HG03103 (cell line): ENCODE results near the gene MEF2A.
"Not testable (repeated sequence)": the region's sequence is repeated elsewhere in the genome, so short reads cannot be mapped to it uniquely, and the experiment has no call there.

Experiments
- ATAC-seq: cut with Tn5 transposase; IDR thresholded peaks from one replicate; pipeline ENCODE4 v1.9.1; 2021; ENCODE audit warnings: low read depth; ENCODE audit not compliant: unreplicated experiment

Gene MEF2A

DNA sequence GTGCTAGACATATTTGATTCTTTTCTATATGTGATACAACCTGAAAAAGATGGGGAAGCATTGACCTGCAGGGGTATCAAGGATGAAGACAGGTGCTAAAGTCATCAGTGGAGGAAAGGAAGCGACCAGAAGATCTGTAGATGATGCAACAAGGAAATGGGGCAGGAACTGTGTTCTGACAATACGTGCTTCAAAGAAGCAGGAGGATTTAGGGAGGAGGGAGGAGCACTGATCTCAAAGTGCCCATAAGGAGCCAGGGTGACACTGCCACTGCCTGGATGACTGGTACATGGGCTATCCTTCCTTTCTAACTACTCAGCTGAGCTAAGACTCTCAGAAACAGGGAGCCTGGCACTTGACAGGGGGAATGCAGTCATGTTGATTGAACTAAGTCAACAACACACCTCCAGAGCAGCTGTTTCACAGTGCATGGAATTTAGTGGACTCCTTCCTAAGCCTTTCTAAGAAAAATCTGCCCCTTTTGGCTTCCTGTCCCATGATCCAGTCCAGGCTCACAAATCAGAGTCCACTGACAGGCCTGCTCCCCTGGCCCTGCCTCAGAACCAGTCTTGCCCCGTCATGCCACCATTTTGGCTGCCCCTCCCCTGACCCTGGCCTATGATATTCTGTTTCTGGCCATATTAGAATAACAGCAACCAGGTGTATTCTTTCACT lies 155.5 kb downstream of the MEF2A start:
- no peak for ATAC-seq

DNA sequence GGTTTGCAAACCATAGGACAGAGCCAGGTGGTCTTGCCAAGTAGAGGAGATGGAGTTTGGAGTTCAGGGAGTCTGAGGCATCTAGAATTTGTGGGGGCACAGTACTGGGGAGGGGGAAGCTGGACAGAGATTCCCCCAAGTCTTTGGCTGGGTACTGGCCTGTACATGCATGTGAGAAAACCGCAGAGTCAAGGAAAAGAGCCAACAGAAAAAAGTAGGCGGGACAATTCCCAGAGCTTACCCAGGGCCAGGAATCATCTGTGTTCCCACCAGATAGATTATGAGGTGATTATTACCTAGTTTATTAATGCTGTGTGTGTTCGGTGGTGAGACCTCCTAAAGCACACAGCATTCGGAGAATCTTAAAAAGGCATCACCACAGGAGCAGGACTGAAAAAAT lies 156.1 kb downstream of the MEF2A start:
- no peak for ATAC-seq

- no peak for ATAC-seq
Measured at GRCh38 chr15:99722406-99722805, 156.6 kb downstream of the MEF2A start.

DNA sequence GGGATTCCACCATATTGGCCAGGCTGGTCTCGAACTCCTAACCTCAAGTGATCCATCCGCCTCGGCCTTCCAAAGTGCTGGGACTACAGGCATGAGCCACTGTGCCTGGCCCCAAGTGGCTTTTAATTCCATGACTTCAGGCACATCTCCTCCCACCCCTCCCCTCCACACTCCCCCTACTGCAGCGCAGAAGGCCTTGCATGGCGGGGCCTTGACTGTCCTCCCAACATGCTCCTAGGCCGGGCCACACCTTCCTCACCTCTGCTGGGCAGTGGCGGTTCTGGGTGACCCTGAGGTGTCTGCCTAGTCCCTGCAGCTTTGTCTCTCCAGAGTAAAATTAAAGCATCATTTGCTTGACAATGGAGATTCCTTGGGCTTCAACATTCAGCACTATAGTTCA lies 160.5 kb downstream of the MEF2A start:
- ATAC-seq, result no peak

DNA sequence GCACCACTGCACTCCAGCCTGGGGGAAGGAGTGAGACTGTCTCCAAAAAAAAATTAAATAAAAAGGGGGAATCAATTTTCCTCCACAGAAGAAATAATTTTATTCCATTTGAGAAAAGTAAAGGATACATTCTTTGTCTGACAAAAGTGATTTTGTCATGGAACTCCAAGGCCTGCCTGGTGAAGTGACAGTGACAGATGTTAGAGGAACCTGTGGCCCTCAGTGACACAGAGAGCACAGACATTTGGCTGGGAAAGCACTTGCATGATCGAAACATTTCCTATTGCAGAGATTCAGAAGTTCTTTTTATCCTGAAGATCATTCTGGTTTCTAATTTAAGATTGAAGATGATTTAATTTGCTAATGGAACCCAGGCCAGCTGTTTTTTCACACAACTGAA lies 161.5 kb downstream of the MEF2A start:
- ATAC-seq, result no peak

- no peak for ATAC-seq
Measured at GRCh38 chr15:99727733-99728132, 161.9 kb downstream of the MEF2A start.

DNA sequence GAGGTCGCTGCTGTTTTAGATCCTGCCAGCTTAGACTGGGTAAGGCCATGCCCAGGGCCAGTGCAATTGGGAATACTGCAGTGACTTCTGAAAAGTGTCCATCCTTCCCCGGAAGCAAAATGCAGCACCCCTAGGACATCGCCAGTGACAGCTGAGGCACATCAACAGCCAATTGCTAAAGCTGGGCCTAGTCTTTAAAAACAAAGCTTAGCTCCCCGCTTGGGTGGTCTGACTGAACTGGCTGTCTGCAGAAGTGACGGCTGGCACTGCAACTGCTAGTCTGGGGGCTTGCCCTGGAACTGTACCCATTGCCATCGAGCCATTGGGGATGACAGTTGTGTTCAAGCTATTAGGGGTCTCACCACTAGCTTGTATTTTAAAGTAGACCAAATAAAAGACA lies 163.1 kb downstream of the MEF2A start:
- ATAC-seq, result no peak

DNA sequence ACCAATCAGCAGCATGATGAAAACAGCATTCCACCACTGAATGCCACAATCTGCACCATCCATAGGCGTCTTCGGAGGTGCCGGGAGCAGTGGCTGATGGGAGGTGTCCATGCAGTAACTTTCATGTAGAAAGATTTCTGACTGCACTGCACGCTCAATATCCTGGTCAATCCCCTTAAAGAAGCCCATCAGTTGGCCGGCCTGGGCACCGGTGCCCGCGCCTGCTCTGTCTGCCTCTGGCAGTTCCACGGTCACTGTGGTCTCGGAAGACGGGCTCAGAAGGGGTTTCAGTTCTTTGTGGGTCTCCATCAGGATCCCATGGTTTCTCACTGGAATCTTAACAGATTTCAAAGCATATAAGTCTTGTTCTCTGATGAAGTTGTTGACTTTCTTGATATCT lies 163.5 kb downstream of the MEF2A start:
- ATAC-seq, result no peak

DNA sequence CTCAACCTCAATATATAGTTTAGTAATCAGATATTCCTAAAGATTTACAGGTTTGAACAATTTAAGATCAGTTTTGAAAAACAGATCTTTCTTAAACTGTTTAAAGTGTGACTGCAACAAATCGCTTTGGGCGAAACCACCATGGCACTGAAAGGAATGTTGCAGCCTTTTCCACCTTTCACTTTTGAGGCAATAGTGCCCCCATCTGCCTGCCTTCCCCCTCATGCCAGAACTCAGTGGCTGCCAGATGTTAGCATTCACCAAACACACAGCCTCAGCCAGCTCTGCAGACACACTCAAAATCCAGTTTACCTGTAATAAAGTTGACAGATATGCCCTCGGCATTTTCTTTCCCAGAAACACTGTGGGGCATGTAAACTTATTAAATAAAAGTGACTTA lies 164.1 kb downstream of the MEF2A start:
- ATAC-seq, result no peak

GRCh38 chr15:99731336-99732123 lies 165.7 kb downstream of the MEF2A start:
- ATAC-seq, result no peak

GRCh38 chr15:99732124-99732750 lies 166.5 kb downstream of the MEF2A start:
- ATAC-seq, result no peak

- ATAC-seq, result peak; percentile 3
Measured at GRCh38 chr15:99732751-99733267, 167.0 kb downstream of the MEF2A start.

DNA sequence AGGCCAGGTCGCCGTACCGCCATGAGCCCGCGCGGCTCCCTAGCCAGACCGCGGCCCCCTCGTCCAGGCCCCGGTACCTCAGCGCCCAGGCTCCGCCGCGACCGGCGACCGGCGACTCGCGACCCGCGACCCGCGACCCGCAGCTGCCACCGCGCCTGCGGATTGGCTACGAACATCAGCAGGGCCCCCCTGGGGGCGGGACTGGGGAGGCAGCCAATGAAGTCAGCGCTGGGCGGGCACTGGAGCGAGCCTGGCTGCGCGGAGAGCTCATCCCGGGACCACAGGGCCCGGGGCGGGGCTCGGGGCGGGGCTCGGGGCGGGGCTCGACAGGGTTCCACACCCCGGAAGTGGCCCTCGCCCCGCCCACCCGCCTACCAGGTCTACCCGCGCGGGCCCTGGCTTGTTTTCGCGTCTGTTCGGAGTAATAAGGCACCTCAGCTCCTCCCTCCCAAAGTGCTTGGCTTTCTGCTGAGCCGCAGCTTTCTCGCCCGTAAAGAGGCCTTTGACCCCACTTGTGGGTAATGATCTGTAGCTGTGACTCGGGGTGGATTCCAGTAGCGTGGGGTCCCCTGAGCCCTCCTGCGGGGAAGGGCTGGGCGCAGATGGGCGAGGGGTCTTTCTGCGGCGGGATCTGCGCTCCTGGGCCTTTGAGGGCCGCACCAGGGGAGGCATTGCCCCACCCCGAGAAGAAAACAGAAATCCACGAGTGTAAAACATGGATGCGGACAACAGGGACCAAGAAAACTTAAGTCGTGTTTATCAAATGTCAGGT lies 167.7 kb downstream of the MEF2A start, which contains the start of gene LYSMD4:
Gene LYSMD4 (minus strand): TSS at position 170 of the 772 bp plus-strand sequence. CDS start 1,438 bp downstream, outside the sequence.
- peak; percentile 99 for ATAC-seq

DNA sequence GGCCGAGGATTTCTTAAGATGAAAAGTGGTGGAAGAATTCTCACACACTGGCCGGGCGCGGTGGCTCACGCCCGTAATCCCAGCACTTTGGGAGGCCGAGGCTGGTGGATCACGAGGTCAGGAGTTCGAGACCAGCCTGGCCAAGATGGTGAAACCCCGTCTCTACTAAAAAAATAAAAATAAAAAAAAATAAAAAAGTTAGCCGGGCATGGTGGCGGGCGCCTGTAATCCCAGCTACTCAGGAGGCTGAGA lies 168.2 kb downstream of the MEF2A start:
- ATAC-seq, result not testable (repeated sequence)

DNA sequence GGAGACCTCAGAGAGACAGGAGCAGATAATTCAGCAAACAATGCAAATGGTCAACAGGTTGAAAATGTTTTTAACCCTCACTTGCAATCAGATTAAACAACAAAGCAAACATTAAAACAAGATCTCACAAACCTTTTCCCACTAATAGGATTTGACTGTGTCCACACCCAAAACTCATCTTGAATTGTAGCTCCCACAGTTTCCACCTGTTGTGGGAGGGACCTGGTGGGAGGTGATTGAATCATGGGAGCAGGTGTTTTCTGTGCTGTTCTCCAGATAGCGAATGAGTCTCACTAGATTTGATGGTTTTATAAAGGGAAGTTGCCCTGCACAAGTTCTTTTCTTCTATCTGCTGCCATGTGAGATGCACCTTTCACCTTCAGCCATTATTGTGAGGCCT lies 168.8 kb downstream of the MEF2A start:
- ATAC-seq, result no peak

DNA sequence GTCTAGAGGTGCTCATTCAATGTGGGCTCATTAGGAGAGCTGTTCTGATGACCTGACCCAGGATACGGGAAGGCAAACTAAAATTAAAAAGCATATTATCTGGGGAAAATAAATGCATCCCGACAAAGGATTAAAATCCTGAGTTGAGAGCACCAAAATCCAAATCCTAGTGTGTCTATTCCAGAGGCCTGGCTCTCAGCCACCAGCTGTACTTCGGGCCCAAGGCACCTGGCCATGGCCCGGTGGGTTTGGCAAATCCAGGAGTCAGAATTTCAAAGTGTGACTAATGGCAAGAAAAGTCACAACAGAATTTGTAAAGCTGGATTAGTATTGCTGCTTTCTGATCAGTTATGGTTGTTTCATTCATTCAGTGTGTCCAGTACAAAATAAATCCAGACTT lies 170.1 kb downstream of the MEF2A start:
- no peak for ATAC-seq

DNA sequence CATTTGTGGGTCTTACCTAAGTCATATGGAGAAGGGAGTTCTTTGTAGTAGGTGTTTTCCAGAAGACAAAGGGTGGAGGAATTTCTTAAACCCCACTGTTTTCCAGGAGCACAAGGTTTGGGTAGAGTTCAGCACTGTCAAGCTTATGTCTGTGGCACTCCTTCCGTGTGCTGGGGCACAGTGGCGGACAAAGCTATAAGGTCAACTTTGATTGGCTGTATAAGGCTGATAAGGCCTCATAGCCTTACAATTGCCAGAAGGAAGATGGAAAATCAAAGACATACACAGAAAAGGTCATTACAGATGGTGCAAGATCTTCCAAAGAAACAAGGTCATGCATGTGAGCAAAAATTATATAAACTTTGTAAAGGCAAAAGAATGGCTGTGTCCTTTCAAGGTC lies 170.9 kb downstream of the MEF2A start:
- no peak for ATAC-seq

DNA sequence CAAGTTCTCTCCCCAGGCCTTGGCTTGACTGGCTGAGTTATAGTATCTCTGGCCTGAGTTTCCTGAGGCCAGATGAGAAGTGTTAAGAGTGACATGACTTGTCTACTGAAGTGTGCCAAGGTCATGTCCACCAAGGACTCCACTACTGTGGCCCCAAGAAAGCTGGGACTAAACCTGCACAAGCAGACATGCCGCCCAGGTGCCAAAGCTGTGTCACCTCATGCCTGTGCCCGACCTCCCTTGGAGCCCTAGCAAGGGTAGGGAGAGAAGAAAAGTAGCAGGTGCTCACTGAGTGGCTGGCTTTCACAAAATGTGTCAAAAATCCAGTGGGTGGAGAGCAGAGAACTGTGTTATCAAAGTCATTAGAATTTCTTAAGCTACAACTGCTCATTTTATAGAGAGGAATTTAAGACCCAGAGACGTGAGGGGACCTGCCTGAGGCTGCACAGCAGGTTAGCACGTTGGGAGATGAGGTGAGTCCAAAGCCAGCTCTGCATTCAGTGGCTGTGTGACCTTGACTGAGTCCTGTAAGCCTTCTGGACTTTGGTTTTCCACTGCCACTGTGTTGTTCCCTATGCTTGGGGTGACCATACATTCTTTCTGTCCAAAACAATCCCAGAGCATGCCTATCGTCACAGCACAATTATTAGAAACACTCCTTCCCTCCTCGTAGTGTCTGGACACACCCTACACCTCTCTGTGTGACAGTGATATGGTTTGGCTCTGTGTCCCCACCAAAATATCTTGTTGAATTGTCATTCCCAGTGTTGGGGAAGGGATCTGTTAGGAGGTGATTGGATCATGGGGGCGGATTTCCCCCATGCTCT lies 172.4 kb downstream of the MEF2A start:
- ATAC-seq, result no peak

- no peak for ATAC-seq
Measured at GRCh38 chr15:99741835-99742234, 176.1 kb downstream of the MEF2A start.

DNA sequence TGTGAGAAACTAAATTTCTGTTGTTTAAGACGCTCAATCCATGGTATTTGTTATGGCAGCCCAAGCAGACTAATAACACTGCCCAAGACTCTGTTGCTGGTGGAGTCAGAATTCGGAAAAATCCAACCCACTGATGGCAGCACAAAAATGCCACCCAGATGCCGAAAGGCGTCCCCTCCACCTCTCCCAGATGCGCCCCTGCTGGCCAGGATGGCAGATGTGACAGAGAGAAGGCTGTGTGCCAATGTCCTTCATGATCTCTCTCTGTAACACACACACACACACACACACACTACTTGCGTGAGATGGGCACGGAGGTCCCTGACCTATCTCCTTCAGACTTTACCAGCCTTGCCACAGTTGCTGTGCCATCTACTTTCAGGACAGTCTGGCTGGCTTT lies 178.4 kb downstream of the MEF2A start:
- ATAC-seq, result no peak
